H9 (cell line): ENCODE results near the gene LYZL6. TPM values are rescaled to one million over a fixed set of nuclear protein-coding genes. Genes with fewer than 3 reads are reported as not detected.
A peak's percentile ranks its signal among the peaks of the same experiment; 100 is the strongest.

Source experiments
- DNase-seq: peaks from one replicate; pipeline ENCODE4 v3.0.0-alpha.2; 2017
- H2AFZ ChIP-seq: one replicate; pipeline ENCODE4 v1.6.1; 2013; ENCODE audit warnings: mild to moderate bottlenecking, low read length, control low read depth, moderate library complexity
- H2AK5ac ChIP-seq: 2 replicates; pipeline ENCODE4 v1.6.1; 2013; ENCODE audit warnings: low read length, control low read depth, mixed read lengths; ENCODE audit not compliant: insufficient read length
- H2BK120ac ChIP-seq: one replicate; pipeline ENCODE4 v1.6.1; 2013; ENCODE audit warnings: low read depth, mild to moderate bottlenecking, low read length, control low read depth, inconsistent platforms; ENCODE audit not compliant: poor library complexity, severe bottlenecking
- H2BK12ac ChIP-seq: 2 replicates; pipeline ENCODE4 v1.6.1; 2013; ENCODE audit warnings: low read length, control low read depth, mixed read lengths, low read depth; ENCODE audit not compliant: insufficient read length
- H2BK15ac ChIP-seq: 2 replicates; pipeline ENCODE4 v1.6.1; 2013; ENCODE audit warnings: low read depth, low read length, control low read depth
- H2BK20ac ChIP-seq: one replicate; pipeline ENCODE4 v1.6.1; 2013; ENCODE audit warnings: low read depth, mild to moderate bottlenecking, low read length, control low read depth, inconsistent platforms; ENCODE audit not compliant: poor library complexity, severe bottlenecking
- H2BK5ac ChIP-seq: 2 replicates; pipeline ENCODE4 v1.6.1; 2013; ENCODE audit warnings: low read length, control low read depth, mixed read lengths; ENCODE audit not compliant: insufficient read length
- H3K14ac ChIP-seq: 2 replicates; pipeline ENCODE4 v1.6.1; 2013; ENCODE audit warnings: low read length, control low read depth; ENCODE audit not compliant: insufficient read depth
- H3K18ac ChIP-seq: 2 replicates; pipeline ENCODE4 v1.6.1; 2013; ENCODE audit warnings: low read depth, mild to moderate bottlenecking, mixed read lengths, low read length, control low read depth; ENCODE audit not compliant: insufficient read length
- H3K23ac ChIP-seq: 2 replicates; pipeline ENCODE4 v1.6.1; 2013; ENCODE audit warnings: low read length, control low read depth, mixed read lengths, low read depth; ENCODE audit not compliant: insufficient read length
- H3K23me2 ChIP-seq: 2 replicates; pipeline ENCODE4 v1.6.1; 2013; ENCODE audit warnings: low read depth, mild to moderate bottlenecking, mixed read lengths, low read length, control low read depth; ENCODE audit not compliant: insufficient read length, poor library complexity, severe bottlenecking
- H3K27ac ChIP-seq: 2 replicates; pipeline ENCODE4 v1.5.1; 2013; ENCODE audit warnings: low read length, control low read depth, mixed read lengths, low read depth; ENCODE audit not compliant: insufficient read length
- H3K27me3 ChIP-seq: 2 replicates; pipeline ENCODE4 v1.6.1; 2013; ENCODE audit warnings: low read length, control low read depth, inconsistent platforms; ENCODE audit not compliant: insufficient read depth
- H3K4ac ChIP-seq: 2 replicates; pipeline ENCODE4 v1.6.1; 2013; ENCODE audit warnings: low read depth, mild to moderate bottlenecking, control low read depth, inconsistent platforms, low read length, moderate library complexity
- H3K4me1 ChIP-seq: 2 replicates; pipeline ENCODE4 v1.6.1; 2013; ENCODE audit warnings: low read length, control low read depth, inconsistent platforms; ENCODE audit not compliant: insufficient read depth
- H3K4me2 ChIP-seq: 2 replicates; pipeline ENCODE4 v1.6.1; 2013; ENCODE audit warnings: low read length, control low read depth, mixed read lengths; ENCODE audit not compliant: insufficient read length, insufficient read depth
- H3K56ac ChIP-seq: 2 replicates; pipeline ENCODE4 v1.6.1; 2013; ENCODE audit warnings: low read depth, mild to moderate bottlenecking, mixed read lengths, low read length, control low read depth; ENCODE audit not compliant: insufficient read length
- H3K79me1 ChIP-seq: 2 replicates; pipeline ENCODE4 v1.6.1; 2013; ENCODE audit warnings: low read depth, mild to moderate bottlenecking, moderate library complexity, low read length, control low read depth, inconsistent platforms; ENCODE audit not compliant: insufficient read depth, poor library complexity, severe bottlenecking
- H3K79me2 ChIP-seq: 2 replicates; pipeline ENCODE4 v1.6.1; 2013; ENCODE audit warnings: low read length, control low read depth, inconsistent platforms; ENCODE audit not compliant: insufficient read depth
- H3K9ac ChIP-seq: 2 replicates; pipeline ENCODE4 v1.6.1; 2013; ENCODE audit warnings: low read length, control low read depth, mixed read lengths; ENCODE audit not compliant: insufficient read length; ENCODE audit errors: extremely low read depth
- H3K9me3 ChIP-seq: one replicate; pipeline ENCODE4 v1.6.1; 2013; ENCODE audit warnings: low read depth, low read length, inconsistent platforms; ENCODE audit not compliant: control insufficient read depth
- H3T11ph ChIP-seq: one replicate; pipeline ENCODE4 v1.6.1; 2013; ENCODE audit warnings: mild to moderate bottlenecking, low read length, control low read depth, inconsistent platforms
- H4K20me1 ChIP-seq: one replicate; pipeline ENCODE4 v1.6.1; 2013; ENCODE audit not compliant: control insufficient read depth, insufficient read length, insufficient read depth
- H4K5ac ChIP-seq: 2 replicates; pipeline ENCODE4 v1.6.1; 2013; ENCODE audit warnings: low read depth, mild to moderate bottlenecking, mixed read lengths, low read length, control low read depth; ENCODE audit not compliant: insufficient read length
- H4K8ac ChIP-seq: replicated peaks from 2 replicates; pipeline ENCODE4 v1.6.1; 2013; ENCODE audit warnings: low read length, control low read depth, mixed read lengths, low read depth; ENCODE audit not compliant: insufficient read length
- H4K91ac ChIP-seq: 2 replicates; pipeline ENCODE4 v1.6.1; 2013; ENCODE audit warnings: low read depth, mild to moderate bottlenecking, moderate library complexity, mixed read lengths, low read length, control low read depth; ENCODE audit not compliant: insufficient read length
- H3K27ac Mint-ChIP-seq, 3 experiments: 2 replicates in 2 of 3; 3 replicates in 1 of 3; pipeline ENCODE4 v1.8.0; 2020 to 2021; ENCODE audit warnings: mixed read lengths in 3 of 3, mild to moderate bottlenecking in 1 of 3, moderate library complexity in 1 of 3
- H3K27me3 Mint-ChIP-seq: 2 replicates; pipeline ENCODE4 v1.8.0; 2021; ENCODE audit warnings: low read depth, mild to moderate bottlenecking, moderate library complexity, mixed read lengths
- H3K36me3 Mint-ChIP-seq, 3 experiments: 2 replicates in 2 of 3; 3 replicates in 1 of 3; pipeline ENCODE4 v1.8.0; 2020 to 2021; ENCODE audit warnings: low read depth in 3 of 3, mixed read lengths in 3 of 3; ENCODE audit not compliant: insufficient read depth in 1 of 3
- H3K4me1 Mint-ChIP-seq, 2 experiments: 2 replicates each; pipeline ENCODE4 v1.8.0; 2020; ENCODE audit warnings: mixed read lengths in 2 of 2
- H3K4me3 Mint-ChIP-seq, 2 experiments: 2 replicates in 1 of 2; 3 replicates in 1 of 2; pipeline ENCODE4 v1.8.0; 2020 to 2021; ENCODE audit warnings: mild to moderate bottlenecking in 2 of 2, mixed read lengths in 2 of 2, moderate library complexity in 1 of 2
- H3K9me3 Mint-ChIP-seq, 2 experiments: 2 replicates in 1 of 2; 3 replicates in 1 of 2; pipeline ENCODE4 v1.8.0; 2020; ENCODE audit warnings: mild to moderate bottlenecking in 2 of 2, mixed read lengths in 2 of 2, moderate library complexity in 1 of 2
- CTCF ChIP-seq: fragments of 200-600 bp; sonication (generic); conservative IDR thresholded peaks from 3 replicates; pipeline ENCODE4 v1.8.0; 2021; ENCODE audit warnings: antibody characterized with exemption, mild to moderate bottlenecking
- WGBS: extraction: QIAGEN DNeasy Blood & Tissue Kit; methylation state at CpG from one replicate; pipeline ENCODE4 v1.1.7; 2013; ENCODE audit warnings: missing lambda C conversion rate, low lambda C conversion rate, mixed read lengths; ENCODE audit not compliant: insufficient read length; ENCODE audit errors: extremely low coverage; 5-methylcytosine and 5-hydroxymethylcytosine counted together
- total RNA-seq: library from RNA; stranded (reverse); gene quantifications from 2 replicates; pipeline ENCODE4 v1.2.1, GENCODE V29; 2021

The LYZL6 gene
- total RNA-seq, 1 experiment from 2014 or later = not detected

GRCh38 chr17:35947156-35947585 lies 3.7 kb upstream of the LYZL6 start:
- H3K79me1 ChIP-seq = no peaks in the 10 kb centered on the region
- no peaks in the 10 kb centered on the region for H3K36me3 Mint-ChIP-seq
- no peak overlapping the region for H3K23ac ChIP-seq
- no CpG with 5 or more reads among the region's 12 CpGs for WGBS
- H3K18ac ChIP-seq = no peak overlapping the region
- no peak overlapping the region for H2BK15ac ChIP-seq
- no peaks in the 10 kb centered on the region for H3K4me1 Mint-ChIP-seq
- H3K4me2 ChIP-seq = no peak overlapping the region
- H2AK5ac ChIP-seq = no peak overlapping the region
- no peak overlapping the region for H4K91ac ChIP-seq
- no peak overlapping the region for H3K4ac ChIP-seq
- no peaks in the 10 kb centered on the region for H3K4me1 ChIP-seq
- H3K56ac ChIP-seq = no peak overlapping the region
- H3K27ac ChIP-seq = no peak overlapping the region
- H2BK12ac ChIP-seq = no peak overlapping the region
- H3K27me3 Mint-ChIP-seq = no peaks in the 10 kb centered on the region; the same call in 1 of the 2 replicates
- peak; percentile 81 for DNase-seq
- H3K9me3 ChIP-seq = no peaks in the 10 kb centered on the region
- no peak overlapping the region for H2BK5ac ChIP-seq
- no peak overlapping the region for H4K8ac ChIP-seq
- H3K23me2 ChIP-seq = no peaks in the 10 kb centered on the region
- peak; percentile 84 for TF ChIP-seq CTCF
- H2BK120ac ChIP-seq = no peak overlapping the region
- H3K9me3 Mint-ChIP-seq = no peaks in the 10 kb centered on the region
- H3K27ac Mint-ChIP-seq = no peak overlapping the region
- no peak overlapping the region for H4K5ac ChIP-seq
- H2AFZ ChIP-seq = no peak overlapping the region
- no peak overlapping the region for H3K9ac ChIP-seq
- no peaks in the 10 kb centered on the region for H3K79me2 ChIP-seq
- H2BK20ac ChIP-seq = no peak overlapping the region
- H3K27me3 ChIP-seq = no peaks in the 10 kb centered on the region
- H3K4me3 Mint-ChIP-seq = no peak overlapping the region
- no peak overlapping the region for H3T11ph ChIP-seq
- no peaks in the 10 kb centered on the region for H4K20me1 ChIP-seq
- no peak overlapping the region for H3K14ac ChIP-seq
